EH (cell line): ENCODE data around the gene KSR1.
"Not testable (repeated sequence)": the region's sequence is repeated elsewhere in the genome, so short reads cannot be mapped to it uniquely, and the experiment has no call there.

ENCODE experiments used
- DNase-seq: peaks from one replicate; pipeline ENCODE4 v3.0.0-alpha.2; 2015; ENCODE audit warnings: low read depth

KSR1 gene

GRCh38 chr17:27426471-27426870 lies 29.8 kb upstream of the KSR1 start:
- not testable (repeated sequence) for DNase-seq

- not testable (repeated sequence) for DNase-seq
These were observed 28.9 kb upstream of the KSR1 start for GRCh38 chr17:27427166-27427862.

DNA sequence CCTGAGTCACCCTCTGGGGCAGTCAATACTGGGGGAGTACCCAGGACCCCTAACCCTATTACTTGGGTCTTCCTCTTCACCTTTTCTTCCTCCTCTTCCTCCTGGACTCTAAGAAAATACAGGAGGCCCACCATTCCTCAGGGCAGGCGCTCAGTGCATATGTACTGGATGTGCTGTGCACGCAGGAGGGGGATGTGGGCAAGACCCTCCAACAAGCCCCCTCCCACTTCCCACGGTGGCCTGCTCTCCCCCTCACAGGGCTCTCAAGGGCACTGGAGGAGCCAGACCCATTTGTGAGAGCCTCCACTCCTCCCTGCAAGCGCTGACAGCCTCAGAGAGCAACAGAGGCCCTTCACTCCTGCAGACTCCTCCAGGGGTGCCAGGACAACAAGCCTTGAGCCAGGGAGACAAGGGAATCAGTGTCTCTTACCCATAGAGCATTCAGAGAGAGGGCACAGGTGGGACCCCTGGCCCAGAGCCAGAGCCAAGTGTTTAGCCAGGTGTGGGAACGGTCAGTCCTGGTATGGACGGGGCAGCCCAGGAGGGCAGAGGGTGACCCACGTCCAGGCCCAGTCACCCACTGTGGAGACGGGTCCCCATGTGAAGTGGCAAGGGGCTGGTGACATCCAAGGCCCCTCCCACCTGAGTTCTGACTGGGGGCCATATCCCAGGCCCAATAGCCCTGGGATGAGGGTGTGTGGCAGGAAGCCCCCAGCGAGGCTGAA lies 27.3 kb upstream of the KSR1 start:
- DNase-seq: no peak

GRCh38 chr17:27429666-27430382 lies 26.4 kb upstream of the KSR1 start:
- no peak for DNase-seq

GRCh38 chr17:27430383-27430840 lies 25.8 kb upstream of the KSR1 start:
- no peak for DNase-seq

- peak; percentile 66 for DNase-seq
These were observed 25.3 kb upstream of the KSR1 start for GRCh38 chr17:27430882-27431491.

DNA sequence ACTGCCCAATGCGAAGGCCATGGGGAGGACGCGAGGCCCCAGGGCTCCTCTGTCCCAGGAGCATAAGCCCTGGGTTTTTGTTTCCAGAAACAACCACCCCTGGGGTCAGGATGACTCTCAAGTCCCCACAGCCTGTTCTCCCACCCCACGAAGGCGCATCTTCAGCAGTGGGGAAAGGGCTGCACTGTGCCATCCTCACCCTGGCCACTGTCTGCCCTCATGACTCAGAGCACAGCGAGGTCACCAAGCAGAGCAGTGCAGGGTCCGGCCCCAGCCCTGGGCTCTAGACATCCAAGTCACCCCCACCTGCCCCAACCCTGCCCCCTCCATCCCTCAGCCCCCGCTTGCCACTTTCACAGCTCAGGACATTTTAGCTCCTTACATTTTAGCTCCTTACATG lies 22.7 kb upstream of the KSR1 start:
- DNase-seq: no peak

GRCh38 chr17:27435431-27436070 lies 20.7 kb upstream of the KSR1 start:
- DNase-seq: peak; percentile 65

DNA sequence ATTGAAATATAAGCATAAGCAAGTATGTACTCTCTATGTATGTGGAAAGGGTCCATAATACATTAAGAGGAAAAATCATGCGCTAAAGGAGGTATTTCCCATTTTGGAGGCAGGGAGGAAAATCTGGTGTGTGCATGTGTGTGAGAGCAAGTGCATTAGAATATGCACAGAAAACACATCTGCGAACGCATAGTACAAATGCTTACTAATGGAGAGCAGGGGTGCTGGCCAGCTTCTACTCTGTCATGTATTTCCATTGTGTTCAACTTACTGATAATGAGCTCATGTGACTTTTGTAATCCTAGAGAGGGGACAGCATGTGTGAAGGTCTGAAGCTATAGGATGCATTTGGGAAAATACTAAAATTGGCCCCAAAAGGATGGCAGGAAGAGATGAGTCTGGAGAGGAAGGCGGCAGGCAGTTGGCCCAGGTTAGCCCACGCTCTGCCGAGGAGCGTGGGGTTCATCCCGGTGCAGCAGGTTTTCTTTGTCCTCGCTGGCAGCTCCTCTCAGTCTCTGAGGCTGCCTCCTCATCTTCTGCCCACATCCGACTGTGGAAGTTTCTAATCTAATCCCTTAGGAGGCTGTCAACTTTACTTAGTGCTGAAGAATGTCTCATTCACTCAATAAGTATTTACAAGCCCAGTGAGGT lies 17.8 kb upstream of the KSR1 start:
- DNase-seq: peak; percentile 32

GRCh38 chr17:27439342-27439741 lies 16.9 kb upstream of the KSR1 start:
- no peak for DNase-seq

DNA sequence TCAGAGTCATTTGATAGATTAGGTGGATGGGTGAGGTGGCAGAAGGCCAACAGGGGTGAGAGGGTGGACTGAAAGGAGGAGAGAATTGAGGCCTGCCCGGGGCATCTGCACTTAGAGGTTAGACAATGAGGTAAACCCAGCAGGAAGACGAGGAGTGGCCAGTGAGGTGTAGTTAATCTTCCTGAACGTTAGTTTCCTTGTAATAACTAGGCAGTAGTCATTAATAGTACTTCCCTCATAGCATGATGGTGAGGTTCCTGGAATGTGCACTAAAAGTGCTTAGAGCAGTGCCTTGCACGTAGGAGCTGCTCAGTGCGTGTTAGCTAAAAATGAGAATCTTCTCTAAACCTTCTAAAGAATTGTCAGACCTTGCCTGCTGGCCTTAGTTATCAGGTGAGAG lies 13.5 kb upstream of the KSR1 start:
- no peak for DNase-seq

DNA sequence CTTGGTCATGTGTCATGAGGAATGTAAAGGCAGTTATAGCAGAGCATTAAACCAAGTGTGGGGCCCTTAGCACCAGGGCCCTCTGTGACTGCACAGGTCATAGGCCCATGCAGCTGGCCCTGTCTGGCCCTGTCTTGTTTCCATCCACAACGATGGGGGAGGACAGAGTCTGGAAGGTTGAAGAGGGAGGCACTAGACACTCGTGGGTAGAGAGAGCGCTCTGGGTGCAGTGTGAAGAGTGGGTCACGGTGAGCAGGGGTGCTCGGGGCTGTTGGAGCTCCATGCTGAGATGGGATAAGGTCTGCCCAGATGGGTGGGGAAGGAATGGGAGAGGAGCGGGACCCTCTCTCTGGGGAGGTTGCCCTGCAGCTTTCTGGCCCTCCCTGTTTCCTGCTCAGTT lies 12.8 kb upstream of the KSR1 start:
- DNase-seq: no peak

GRCh38 chr17:27445971-27446370 lies 10.3 kb upstream of the KSR1 start:
- DNase-seq: no peak

DNA sequence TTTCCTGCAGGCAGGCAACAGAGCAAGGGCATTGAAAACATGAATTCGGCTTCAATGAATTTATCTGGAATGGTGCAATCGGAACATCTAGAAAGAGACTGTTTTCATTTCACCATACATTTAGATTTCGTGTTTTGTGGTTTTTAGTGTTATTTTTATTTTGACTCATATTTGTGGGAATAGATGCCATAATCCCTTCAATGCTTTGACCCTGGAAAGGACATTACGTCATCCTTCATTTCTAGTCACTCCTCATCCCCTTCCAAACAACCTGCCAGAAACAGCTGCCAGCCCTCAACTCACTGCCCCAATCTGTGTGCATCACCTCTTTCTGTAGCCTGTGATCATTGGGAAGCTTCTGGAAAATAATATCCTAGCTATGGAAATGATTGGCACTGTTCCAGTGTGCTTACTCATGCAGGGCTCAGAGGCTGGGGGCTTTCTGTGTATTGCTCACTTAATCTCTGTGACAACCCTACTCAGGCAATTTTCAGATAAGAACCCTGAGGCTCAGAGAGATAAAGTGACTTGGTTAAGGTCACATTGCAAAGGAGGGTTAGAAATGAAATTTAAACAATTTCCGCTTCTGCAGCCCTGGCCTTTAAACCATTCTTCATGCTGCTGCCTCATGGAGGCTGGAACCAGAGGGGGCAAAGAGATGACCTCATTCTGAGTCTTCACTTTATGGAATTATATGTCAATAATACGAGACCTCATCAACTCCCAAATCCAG lies 9.5 kb upstream of the KSR1 start:
- DNase-seq: peak; percentile 87

GRCh38 chr17:27448534-27448933 lies 7.7 kb upstream of the KSR1 start:
- DNase-seq: not testable (repeated sequence)

DNA sequence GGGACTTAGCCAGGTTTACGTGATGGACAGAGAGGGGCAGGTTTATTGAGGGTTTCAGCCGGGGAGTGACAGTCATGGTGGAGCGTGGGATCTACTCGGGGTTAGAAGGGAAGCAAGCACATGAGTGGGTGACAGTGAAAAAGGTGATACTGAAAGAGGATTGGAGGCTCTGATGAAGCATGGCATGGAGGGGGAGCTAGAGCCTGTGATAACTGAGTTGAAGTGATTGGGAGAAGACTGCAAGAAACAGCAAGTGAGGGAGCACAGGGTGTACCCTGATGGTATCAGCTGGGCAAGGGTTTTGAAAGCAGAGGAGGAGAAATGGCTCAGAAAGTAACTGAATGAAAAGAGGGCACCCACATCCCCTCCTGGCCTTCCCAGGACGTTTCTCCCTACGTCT lies 6.7 kb upstream of the KSR1 start:
- no peak for DNase-seq

- no peak for DNase-seq
These were observed 6.3 kb upstream of the KSR1 start for GRCh38 chr17:27449988-27450387.

DNA sequence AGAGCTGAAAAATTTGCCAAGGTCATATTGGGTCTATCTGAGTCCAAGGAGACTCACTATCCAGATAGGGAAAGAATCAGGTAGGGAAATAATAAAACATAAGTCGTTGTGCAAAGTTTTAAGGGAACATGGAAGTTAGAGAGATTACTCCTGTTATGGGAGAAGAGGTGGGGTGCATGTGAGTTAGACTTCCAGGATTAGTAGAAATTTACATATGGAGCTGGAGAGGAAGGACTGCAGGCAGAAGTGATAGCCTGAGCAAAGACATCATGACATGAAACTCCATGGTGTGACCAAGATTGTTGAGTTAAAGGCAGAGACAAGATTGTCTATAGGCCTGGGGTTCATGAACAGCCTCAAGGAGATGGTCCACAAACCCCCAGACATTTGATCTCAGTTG lies 5.8 kb upstream of the KSR1 start:
- no peak for DNase-seq

GRCh38 chr17:27451906-27452305 lies 4.3 kb upstream of the KSR1 start:
- DNase-seq: no peak

GRCh38 chr17:27452828-27453227 lies 3.4 kb upstream of the KSR1 start:
- no peak for DNase-seq

DNA sequence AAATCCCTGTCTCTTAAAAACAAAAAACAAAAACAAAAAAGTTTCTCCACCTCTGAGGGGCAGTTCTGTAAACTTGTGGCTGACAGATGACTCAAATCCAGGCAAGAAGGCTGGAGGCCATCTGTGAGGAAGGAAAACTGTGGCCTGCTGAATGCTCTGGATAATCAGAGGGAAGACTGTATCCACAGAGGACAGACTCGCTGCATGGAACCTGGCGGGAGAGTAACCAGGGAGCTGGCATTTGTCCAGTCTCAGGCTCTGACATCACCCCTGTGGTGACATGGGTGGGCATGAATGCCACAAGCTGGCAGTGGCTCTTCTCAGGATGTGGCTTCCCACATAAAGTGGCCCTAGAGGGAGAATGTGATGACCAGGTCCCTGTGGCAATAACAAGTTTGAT lies 2.8 kb upstream of the KSR1 start:
- DNase-seq: no peak
